Measurements from ENCODE around the gene SPATA46.

The SPATA46 gene

GRCh38 chr1:162398999-162399580 lies 22.4 kb upstream of the SPATA46 start:
- no peak for DNase-seq (ENCODE audit: extremely low read depth, low read depth)

GRCh38 chr1:162397943-162398560 lies 21.4 kb upstream of the SPATA46 start:
- no peak for TF ChIP-seq CTCF (IDR thresholded peaks at IDR 0.05; ENCODE audit: low read depth, low read length)
- no peak for DNase-seq (ENCODE audit: extremely low read depth, low read depth)

More at GRCh38 chr1:162398999-162399580, 22.4 kb upstream of the SPATA46 start:
- TF ChIP-seq CTCF (IDR thresholded peaks at IDR 0.05; ENCODE audit: low read depth, low read length): no peak

GRCh38 chr1:162397039-162397448 lies 20.4 kb upstream of the SPATA46 start:
- no peak for DNase-seq (ENCODE audit: extremely low read depth, low read depth)
- TF ChIP-seq CTCF (IDR thresholded peaks at IDR 0.05; ENCODE audit: low read depth, low read length): no peak

GRCh38 chr1:162396201-162396906 lies 19.7 kb upstream of the SPATA46 start:
- no peak for DNase-seq (ENCODE audit: extremely low read depth, low read depth)
- TF ChIP-seq CTCF (IDR thresholded peaks at IDR 0.05; ENCODE audit: low read depth, low read length): no peak

GRCh38 chr1:162391790-162392563 lies 15.3 kb upstream of the SPATA46 start:
- DNase-seq (ENCODE audit: extremely low read depth, low read depth): peak; percentile 24

GRCh38 chr1:162390396-162391185 lies 13.9 kb upstream of the SPATA46 start:
- no peak for DNase-seq (ENCODE audit: extremely low read depth, low read depth)

More at GRCh38 chr1:162391790-162392563, 15.3 kb upstream of the SPATA46 start:
- peak; percentile 84 for TF ChIP-seq CTCF (IDR thresholded peaks at IDR 0.05; ENCODE audit: low read depth, low read length)

More at GRCh38 chr1:162390396-162391185, 13.9 kb upstream of the SPATA46 start:
- TF ChIP-seq CTCF (IDR thresholded peaks at IDR 0.05; ENCODE audit: low read depth, low read length): no peak
